Esophagus mucosa (tissue), 1 donor: ENCODE data around the gene ANKRD44. TPM values are rescaled to one million over a fixed set of nuclear protein-coding genes. Genes with fewer than 3 reads are reported as not detected.
A peak's percentile ranks its signal among the peaks of the same experiment; 100 is the strongest.

Experiments used
- ATAC-seq: fragments of 200-7000 bp; cut with Tn5 transposase; one replicate; pipeline ENCODE4 v1.9.1; 2020
- total RNA-seq: library from RNA; stranded (reverse); gene quantifications from one replicate; pipeline ENCODE4 v1.2.4, GENCODE V29; 2023
- donor health status: DM: yes; HTN: yes; CAD: no.

ANKRD44 gene
- total RNA-seq, 1 donor from 2014 or later: 6.8 TPM

DNA sequence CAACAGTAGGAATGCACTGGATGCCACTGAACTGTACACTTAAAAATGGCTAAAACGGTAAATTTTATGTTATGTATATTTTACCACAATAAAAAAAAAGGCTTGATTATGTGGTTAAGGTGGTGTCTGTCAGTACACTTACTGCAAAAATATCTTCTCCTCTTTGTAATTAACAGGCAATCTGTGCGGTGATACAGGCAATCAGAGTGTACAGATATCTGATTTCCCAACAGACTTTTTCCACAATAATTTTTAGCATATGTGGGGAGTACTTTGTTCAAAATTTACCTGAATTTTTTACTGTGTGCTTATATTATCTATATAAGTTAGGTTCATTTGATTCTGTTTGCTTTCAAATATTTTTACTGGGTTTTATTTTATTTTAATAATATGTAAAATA, 209.1 kb downstream of the ANKRD44 start:
- ATAC-seq: no peak

DNA sequence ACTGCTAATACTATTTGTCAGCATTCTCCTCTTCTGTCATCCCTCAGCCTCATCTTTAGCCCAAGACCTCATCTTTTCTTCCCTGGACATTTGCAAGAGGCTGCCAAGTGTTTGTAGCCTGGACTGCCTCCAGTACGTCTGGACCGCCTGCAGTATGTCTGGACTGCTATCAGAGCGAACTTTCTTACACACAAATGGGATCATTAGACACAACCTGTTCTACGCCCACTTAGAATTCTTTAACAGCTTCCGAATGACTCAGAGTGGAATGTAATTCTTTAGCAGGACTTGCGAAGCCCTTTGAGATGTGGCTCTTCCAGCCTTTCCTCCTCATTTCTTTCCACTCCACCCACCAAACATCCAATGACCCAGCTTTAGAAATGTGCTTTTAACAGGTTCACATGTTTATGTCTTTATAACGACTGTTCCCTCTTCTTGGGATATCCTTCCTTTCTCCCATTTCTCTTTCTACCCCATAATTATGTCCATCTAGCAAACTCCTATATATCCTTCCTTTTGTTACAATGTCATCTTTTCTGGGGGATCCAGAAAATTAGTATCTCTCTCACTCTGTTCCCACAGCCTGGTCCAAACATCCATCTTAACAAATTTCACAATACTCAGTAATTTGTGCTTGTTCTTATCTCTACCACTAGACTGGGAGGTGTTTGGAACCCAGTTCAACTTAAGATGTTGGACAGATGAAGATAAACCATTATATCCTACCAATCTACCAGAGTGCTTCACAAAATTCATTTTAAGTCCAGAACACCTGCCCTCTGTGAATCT, 212.8 kb downstream of the ANKRD44 start:
- peak; percentile 37 for ATAC-seq

- no peak for ATAC-seq
Observed at GRCh38 chr2:197096649-197097048, 213.9 kb downstream of the ANKRD44 start.

GRCh38 chr2:197092431-197092830, 218.1 kb downstream of the ANKRD44 start:
- no peak for ATAC-seq

- no peak for ATAC-seq
Observed at GRCh38 chr2:197090742-197091367, 219.7 kb downstream of the ANKRD44 start.

DNA sequence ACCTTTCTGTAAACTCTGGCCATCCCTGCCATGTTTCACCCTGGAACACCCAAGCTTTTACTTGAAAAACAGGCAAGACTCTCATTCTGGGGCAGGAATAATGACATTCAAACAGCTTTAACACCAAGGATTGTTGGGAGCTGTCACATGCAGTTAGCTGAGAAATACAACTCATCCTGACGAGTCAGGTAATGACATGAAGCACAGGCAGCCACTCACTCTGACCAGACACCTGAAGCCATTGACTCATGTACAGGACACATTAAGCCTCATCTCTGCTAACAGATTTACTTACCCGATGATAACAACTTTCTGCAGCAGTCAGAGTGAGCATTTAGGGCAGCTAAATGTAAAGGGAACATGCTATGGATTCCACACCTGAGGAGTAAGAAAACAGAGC, 220.9 kb downstream of the ANKRD44 start:
- ATAC-seq: no peak

GRCh38 chr2:197088694-197089093, 221.9 kb downstream of the ANKRD44 start:
- no peak for ATAC-seq

GRCh38 chr2:197086500-197086899, 224.1 kb downstream of the ANKRD44 start:
- ATAC-seq: no peak

GRCh38 chr2:197085665-197086064, 224.9 kb downstream of the ANKRD44 start:
- ATAC-seq: no peak

GRCh38 chr2:197081294-197081693, 229.3 kb downstream of the ANKRD44 start:
- ATAC-seq: no peak

GRCh38 chr2:197080578-197081216, 229.9 kb downstream of the ANKRD44 start:
- no peak for ATAC-seq

- no peak for ATAC-seq
Observed at GRCh38 chr2:197079832-197080555, 230.6 kb downstream of the ANKRD44 start.

- no peak for ATAC-seq
Observed at GRCh38 chr2:197079414-197079813, 231.2 kb downstream of the ANKRD44 start.

DNA sequence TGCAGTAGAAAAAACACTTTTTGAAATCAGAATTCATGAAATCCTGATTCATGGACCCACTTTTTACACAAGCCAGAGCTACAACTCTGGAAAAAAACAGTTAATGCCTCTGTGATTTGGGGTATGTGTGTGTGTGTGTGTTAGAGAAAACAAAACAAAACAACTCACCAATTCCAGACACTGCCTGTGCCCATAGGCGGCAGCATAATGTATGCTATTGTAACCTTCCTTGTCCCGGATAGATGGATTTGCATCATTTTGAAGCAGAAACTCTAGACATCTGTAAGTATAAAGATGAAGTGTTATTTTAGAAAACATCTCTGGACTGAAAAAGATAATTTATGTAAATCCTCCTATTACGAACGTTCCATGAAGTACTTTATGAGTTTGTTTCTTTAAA, 232.0 kb downstream of the ANKRD44 start:
- ATAC-seq: no peak

GRCh38 chr2:197077336-197077735, 233.2 kb downstream of the ANKRD44 start:
- no peak for ATAC-seq

GRCh38 chr2:197076652-197077051, 233.9 kb downstream of the ANKRD44 start:
- no peak for ATAC-seq

- ATAC-seq: no peak
Observed at GRCh38 chr2:197075754-197076337, 234.7 kb downstream of the ANKRD44 start.

GRCh38 chr2:197075281-197075680, 235.3 kb downstream of the ANKRD44 start:
- ATAC-seq: no peak

DNA sequence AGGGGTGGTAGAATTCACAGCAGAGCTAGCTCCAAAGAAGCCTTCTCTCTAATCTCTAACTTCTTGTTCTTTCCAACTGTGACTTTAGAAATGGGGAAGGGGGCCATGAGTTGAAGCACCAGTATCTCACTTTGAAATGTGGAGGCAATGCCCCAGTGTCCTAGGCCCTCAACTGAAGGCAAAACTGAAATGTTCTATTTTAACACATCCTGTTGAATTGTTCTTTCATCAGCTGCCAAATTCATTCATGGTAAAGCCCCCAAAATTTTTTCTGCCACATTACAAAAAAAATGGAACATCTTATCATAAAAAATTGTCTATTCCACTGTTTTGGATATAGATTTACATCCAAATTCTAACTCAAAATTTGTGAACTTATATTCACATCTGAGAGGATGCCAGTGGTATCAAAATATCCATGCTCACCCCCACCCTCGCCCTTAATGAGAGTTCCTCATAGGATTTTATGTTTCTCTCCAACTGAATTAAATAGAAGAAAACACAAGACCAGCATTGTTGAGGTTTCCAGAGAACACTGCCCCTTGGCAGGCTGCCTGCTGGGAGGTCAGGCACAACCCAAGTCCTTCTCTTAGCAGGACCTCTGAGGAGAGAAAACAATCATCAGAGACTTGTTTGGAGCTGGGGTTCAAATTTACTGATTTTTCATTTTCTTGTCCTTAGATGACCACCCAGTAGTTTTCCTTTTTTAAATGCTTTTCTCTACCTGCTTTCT, 236.7 kb downstream of the ANKRD44 start:
- ATAC-seq: no peak

- ATAC-seq: no peak
Observed at GRCh38 chr2:197073270-197073669, 237.3 kb downstream of the ANKRD44 start.

DNA sequence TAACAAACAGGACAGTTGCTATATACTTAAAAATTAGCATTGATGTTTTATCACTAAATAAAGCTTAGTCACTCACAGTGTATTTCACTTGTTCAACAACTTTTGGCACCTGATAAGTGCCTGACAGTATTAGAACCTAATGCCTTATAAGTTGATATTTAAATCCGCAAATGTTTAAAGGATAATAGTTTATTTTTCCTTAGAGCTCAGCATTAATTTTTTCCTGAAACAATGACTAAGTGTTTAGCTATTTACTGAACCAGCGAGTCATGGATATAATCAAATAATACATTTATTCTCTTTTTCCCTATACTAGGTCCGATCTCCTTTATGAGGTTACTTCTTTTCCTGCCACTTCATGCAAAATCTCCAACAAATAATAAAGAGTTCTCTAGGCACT, 238.0 kb downstream of the ANKRD44 start:
- ATAC-seq: no peak
